Progenitor cell of endocrine pancreas (in vitro differentiated cells): ENCODE measurements around the gene PRTN3. TPM values are rescaled to one million over a fixed set of nuclear protein-coding genes. Genes with fewer than 3 reads are reported as not detected.

Source experiments
- microRNA-seq: library from miRNA; unstranded; fragments of <30 nt; microRNA quantifications from one replicate; pipeline ENCODE4 v1.1.0, GENCODE V29; 2020; ENCODE audit warnings: borderline number of aligned reads; ENCODE audit not compliant: unreplicated experiment
- total RNA-seq: library from RNA; stranded (reverse); gene quantifications from 2 replicates; pipeline ENCODE4 v1.2.1, GENCODE V29; 2021

Gene PRTN3
- total RNA-seq, 1 donor from 2014 or later = not detected

Small RNAs within 50 kb of the gene (microRNA-seq; reads per million reads assigned to microRNA genes)
- gene MIR3187 = 43.0 reads per million, percentile 43 among the genes with 10 or more reads in this experiment
- gene MIR4745 = 48.3 reads per million, percentile 44 among the genes with 10 or more reads in this experiment

Other genes starting within 250 kb of the PRTN3 start
- 62.9 and 68.4 TPM in 2 replicates for gene POLRMT, start 207.5 kb upstream of the PRTN3 start, total RNA-seq
- 0.43 and 0.49 TPM in 2 replicates for gene FGF22, start 201.1 kb upstream of the PRTN3 start, total RNA-seq
- 37.3 and 39.2 TPM in 2 replicates for gene RNF126, start 177.8 kb upstream of the PRTN3 start, total RNA-seq
- gene FSTL3, start 164.6 kb upstream of the PRTN3 start, total RNA-seq = 13.8 and 14.4 TPM in 2 replicates
- gene PRSS57, start 145.5 kb upstream of the PRTN3 start, total RNA-seq = not detected in 2 replicates
- gene PALM, start 132.1 kb upstream of the PRTN3 start, total RNA-seq = 52.4 and 54.3 TPM in 2 replicates
- gene MISP, start 89.9 kb upstream of the PRTN3 start, total RNA-seq = 1.1 and 2.5 TPM in 2 replicates
- 497 and 500 TPM in 2 replicates for gene PTBP1, start 43.5 kb upstream of the PRTN3 start, total RNA-seq
- 128 and 129 TPM in 2 replicates for gene PLPPR3, start 19.0 kb upstream of the PRTN3 start, total RNA-seq
- 4.8 and 5.1 TPM in 2 replicates for gene AZU1, start 13.2 kb upstream of the PRTN3 start, total RNA-seq
- not detected in 2 replicates for gene ELANE, start 11.3 kb downstream of the PRTN3 start, total RNA-seq
- 1.1 and 1.3 TPM in 2 replicates for gene CFD, start 18.7 kb downstream of the PRTN3 start, total RNA-seq
- 87.2 and 91.7 TPM in 2 replicates for gene MED16, start 52.2 kb downstream of the PRTN3 start, total RNA-seq
- not detected in 2 replicates for gene RNU6-9, start 52.5 kb downstream of the PRTN3 start, total RNA-seq
- gene R3HDM4, start 72.2 kb downstream of the PRTN3 start, total RNA-seq = 61.4 and 63.1 TPM in 2 replicates
- gene KISS1R, start 76.3 kb downstream of the PRTN3 start, total RNA-seq = 5.8 and 6.1 TPM in 2 replicates
- 149 and 154 TPM in 2 replicates for gene ARID3A, start 85.0 kb downstream of the PRTN3 start, total RNA-seq
- gene WDR18, start 143.3 kb downstream of the PRTN3 start, total RNA-seq = 71.8 and 72.3 TPM in 2 replicates
- 1.4 and 1.5 TPM in 2 replicates for gene GRIN3B, start 159.4 kb downstream of the PRTN3 start, total RNA-seq
- gene TMEM259, start 180.1 kb downstream of the PRTN3 start, total RNA-seq = 171 and 199 TPM in 2 replicates
- not detected in 2 replicates for gene RNU6-2, start 180.5 kb downstream of the PRTN3 start, total RNA-seq
- 225 and 226 TPM in 2 replicates for gene CNN2, start 185.6 kb downstream of the PRTN3 start, total RNA-seq
- 54.6 and 57.3 TPM in 2 replicates for gene ABCA7, start 199.1 kb downstream of the PRTN3 start, total RNA-seq
- 6.1 and 8.1 TPM in 2 replicates for gene ARHGAP45, start 226.2 kb downstream of the PRTN3 start, total RNA-seq